ENCODE results near the gene CSGALNACT2. TPM values are rescaled to one million over a fixed set of nuclear protein-coding genes. Genes with fewer than 3 reads are reported as not detected.

The CSGALNACT2 gene
- total and polyA plus RNA-seq, 9 of the 15 experiments (the other 6 are each of a cell fraction or from before 2014, with no cell fraction given), result 1.4 to 7.3 (median 3.5) TPM

DNA sequence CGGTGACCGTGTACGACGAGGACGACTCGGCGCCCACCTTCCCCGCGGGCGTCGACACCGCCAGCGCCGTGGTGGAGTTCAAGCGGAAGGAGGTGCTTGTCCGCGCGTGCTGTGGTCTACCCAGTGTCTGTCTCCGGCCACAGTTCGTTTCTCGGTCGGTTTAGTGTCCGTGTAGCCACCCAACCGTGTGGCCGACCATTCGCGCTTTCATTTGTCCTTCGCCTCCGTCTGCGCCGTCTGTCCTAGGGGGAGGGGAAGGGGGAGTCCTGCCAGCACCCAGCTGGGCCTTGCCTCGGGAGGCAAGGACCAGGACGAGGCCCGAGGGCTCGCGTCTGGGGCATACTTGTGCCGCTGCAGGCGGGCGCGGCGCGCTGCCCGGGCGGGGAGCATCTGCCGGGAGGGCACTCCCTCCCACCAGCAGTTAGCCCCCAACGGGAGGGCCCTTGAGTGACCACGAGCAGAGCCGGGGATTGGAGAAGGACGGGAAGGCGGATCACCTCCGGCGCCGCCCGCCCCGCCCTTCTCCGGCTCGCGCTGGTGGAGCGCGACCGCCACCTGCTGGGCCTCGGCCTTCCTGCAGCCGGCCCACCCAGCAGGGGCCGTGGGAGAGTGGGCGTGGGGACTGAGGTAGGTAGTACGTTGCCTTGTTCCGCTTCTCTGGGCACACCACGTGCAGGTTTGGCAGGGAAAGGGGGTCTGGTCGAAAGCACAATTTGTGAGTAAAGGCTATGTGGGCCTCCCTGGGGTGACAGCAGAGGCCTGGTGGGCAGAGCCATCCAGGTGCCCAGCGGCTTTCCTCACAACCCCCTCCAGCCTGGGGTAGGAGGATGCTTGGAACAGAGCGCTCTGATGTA, 32.9 kb upstream of the CSGALNACT2 start:
- Histone ChIP-seq H3K4me3 (peak overlapping the region; percentile 26), H3K4me2 (ENCODE audit: insufficient read depth, low read length) (peak overlapping the region; percentile 54), H3K9me3 (replicated peaks; ENCODE audit: control insufficient read depth, insufficient read depth, low read depth, low read length) (no peaks in the 10 kb centered on the region), H4K20me1 (replicated peaks; ENCODE audit: control insufficient read depth, insufficient read depth, low read length) (0 out of 2 replicates have a peak, but pooled peaks cover 4% of the 10 kb centered on the region), H3K79me2 (ENCODE audit: control insufficient read depth, insufficient read depth, low read length) (no peaks in the 10 kb centered on the region), H3K27me3 (ENCODE audit: control insufficient read depth in 2 of 2, insufficient read depth in 2 of 2, low read length in 2 of 2) (peaks cover 10 to 53% of the 10 kb centered on the region in 2 experiments; a peak in 4 of 5 replicates), H2AFZ (ENCODE audit: low read depth, low read length) (peak overlapping the region; percentile 67), H3K27ac (ENCODE audit: extremely low read depth, low read depth, low read length) (0 out of 3 replicates have a peak overlapping the region, but pooled peaks have one; percentile 3), H3K9me1 (ENCODE audit: control insufficient read depth, insufficient read depth, low read length) (peaks cover 3% of the 10 kb centered on the region), H3K4me1 (replicated peaks in 1 of 2; ENCODE audit: control insufficient read depth in 2 of 2, insufficient read depth in 2 of 2, low read length in 2 of 2) (peaks cover 0 to 26% of the 10 kb centered on the region in 2 experiments; a peak in 3 of 5 replicates), H3K36me3 (ENCODE audit: control insufficient read depth, insufficient read depth, low read length) (no peaks in the 10 kb centered on the region), H3K9ac (ENCODE audit: insufficient read depth in 1 of 2, low read depth in 2 of 2, low read length in 2 of 2) (peak overlapping the region in 1 of 2 experiments; percentile 81; a peak in 2 of 4 replicates)
- in situ Hi-C loops (cut with MboI), result no loop called here
- peak; percentile 96 for ATAC-seq
- ChIA-PET CTCF (ENCODE audit: low intra/inter-chr PET ratio) (interaction anchor here (0.7 to 1.4 kb wide), 3 partner anchors 21 to 238 kb away, joined by 3 to 4 read pairs (median 3); no protein-coding TSS in a partner anchor), POLR2A (interaction anchor here (0.6 to 1.1 kb wide), 2 partner anchors 13 to 18 kb away, joined by 3 read pairs; no protein-coding TSS in a partner anchor)
- peak; percentile 73 for FAIRE-seq
- intact Hi-C loops (cut with micrococcal nuclease), result loop anchor here (1.0 kb wide), 1 partner anchor 239 kb away; no protein-coding TSS in a partner anchor
- peak; percentile 79 to 96 (median 92) for DNase-seq (ENCODE audit: extremely low read depth in 1 of 4, low spot score in 3 of 4)
- BruUV-seq (replicated peaks), result no TSS peak
- WGBS (ENCODE audit: insufficient coverage, low coverage, missing lambda C conversion rate), result 24% methylated on average over 60 of the region's 71 CpGs
- TF ChIP-seq SP1 (CRISPR knock-in tag; IDR thresholded peaks at IDR 0.05), result 0 out of 2 replicates have a peak, but pooled peaks have one; percentile 40
- no peak for TF ChIP-seq ZNF77 (CRISPR knock-in tag; IDR thresholded peaks at IDR 0.05)
- peak; percentile 45; the same call in 1 of the 2 replicates for TF ChIP-seq L3MBTL2 (IDR thresholded peaks at IDR 0.05)
- peak in 1 of 2 experiments; percentile 11 for TF ChIP-seq E2F6 (IDR thresholded peaks at IDR 0.05; ENCODE audit: borderline replicate concordance in 1 of 2, extremely low read depth in 1 of 2, insufficient read depth in 1 of 2, insufficient read length in 1 of 2, low read depth in 1 of 2, low read length in 1 of 2, poor library complexity in 1 of 2, severe bottlenecking in 1 of 2)
- 0 out of 2 replicates have a peak, but pooled peaks have one; percentile 29 for TF ChIP-seq MYC (IDR thresholded peaks at IDR 0.05; ENCODE audit: low read depth, low read length)
- TF ChIP-seq MYC (CRISPR knock-in tag; IDR thresholded peaks at IDR 0.05; ENCODE audit: borderline replicate concordance, low read depth), result no peak
- no peak for TF ChIP-seq HMG20B (CRISPR knock-in tag; IDR thresholded peaks at IDR 0.05)
- 0 out of 2 replicates have a peak, but pooled peaks have one; percentile 3 for TF ChIP-seq USF2 (CRISPR knock-in tag; IDR thresholded peaks at IDR 0.05)
- peak; percentile 98 for TF ChIP-seq SMC3 (conservative IDR thresholded peaks at IDR 0.05; ENCODE audit: insufficient read depth, low read depth, low read length)
- TF ChIP-seq MTA3 (IDR thresholded peaks at IDR 0.05; ENCODE audit: borderline replicate concordance), result 0 out of 2 replicates have a peak, but pooled peaks have one; percentile 43
- peak; percentile 91 for TF ChIP-seq VEZF1 (CRISPR knock-in tag; IDR thresholded peaks at IDR 0.05)
- 0 out of 2 replicates have a peak, but pooled peaks have one; percentile 29 for TF ChIP-seq NR2C2 (CRISPR knock-in tag; IDR thresholded peaks at IDR 0.05)
- no peak for TF ChIP-seq NR2C2 (tag; IDR thresholded peaks at IDR 0.05)
- TF ChIP-seq SMAD4 (CRISPR knock-in tag; conservative IDR thresholded peaks at IDR 0.05), result peak; percentile 80
- TF ChIP-seq ARID2 (IDR thresholded peaks at IDR 0.05), result peak; percentile 74; the same call in 1 of the 2 replicates
- no peak for TF ChIP-seq CC2D1A (IDR thresholded peaks at IDR 0.05)
